SK-N-SH (cell line): Measurements from ENCODE around the gene DGKD. TPM values are rescaled to one million over a fixed set of nuclear protein-coding genes. Genes with fewer than 3 reads are reported as not detected.

Experiments used
- CTCF ChIA-PET: fragments of 300-600, 350-600 bp; formaldehyde crosslinking; extraction: SDS; loops from one replicate; lab custom pipeline; 2021; lab: Yijun Ruan, JAX
- POLR2A ChIA-PET: fragments of 350-600 bp; sonication (Branson Sonifier 250); formaldehyde crosslinking; extraction: SDS; loops from one replicate; lab custom pipeline; 2020; ENCODE audit warnings: antibody characterized with exemption, inconsistent platforms; lab: Yijun Ruan, JAX
- DNase-seq: peaks from one replicate; pipeline ENCODE4 v3.0.0; 2012
- H2AFZ ChIP-seq: fragments of 200-600 bp; sonication (generic); 2 replicates; pipeline ENCODE4 v1.8.1; 2016; ENCODE audit warnings: antibody characterized with exemption, mild to moderate bottlenecking, low read depth
- H3F3A ChIP-seq: fragments of 200-600 bp; sonication (generic); replicated peaks from 2 replicates; pipeline ENCODE3; 2016; ENCODE audit warnings: antibody characterized with exemption, mild to moderate bottlenecking; ENCODE audit not compliant: insufficient read depth
- H3K27ac ChIP-seq, 2 experiments: fragments of 200-500 bp in 1 of 2; fragments of 200-600 bp in 1 of 2; sonication (Bioruptor generic) in 1 of 2; sonication (generic), shearing (Covaris generic) in 1 of 2; 2 replicates each; pipeline versions ENCODE4 v1.5.1 to v1.6.1; 2014 to 2016; ENCODE audit warnings: low read depth in 2 of 2, inconsistent platforms in 1 of 2, low read length in 1 of 2, mild to moderate bottlenecking in 1 of 2, mixed read lengths in 1 of 2
- H3K27me3 ChIP-seq: fragments of 200-600 bp; sonication (generic), shearing (Covaris generic); 2 replicates; pipeline ENCODE4 v1.6.1; 2016; ENCODE audit warnings: mixed run types; ENCODE audit not compliant: insufficient read depth
- H3K36me3 ChIP-seq, 2 experiments: fragments of 200-500 bp in 1 of 2; fragments of 200-600 bp in 1 of 2; sonication (Bioruptor generic) in 1 of 2; sonication (generic) in 1 of 2; replicated peaks in 1 of 2; 2 replicates each; pipeline versions ENCODE3 to v1.5.1; 2014 to 2016; ENCODE audit warnings: low read length in 1 of 2, mild to moderate bottlenecking in 1 of 2; ENCODE audit not compliant: insufficient read depth in 2 of 2, control insufficient read depth in 1 of 2
- H3K4me1 ChIP-seq, 2 experiments: fragments of 200-500 bp in 1 of 2; fragments of 200-600 bp in 1 of 2; sonication (Bioruptor generic) in 1 of 2; sonication (generic), shearing (Covaris generic) in 1 of 2; 2 replicates each; pipeline versions ENCODE4 v1.5.1 to v1.6.1; 2014 to 2016; ENCODE audit warnings: low read depth in 1 of 2, low read length in 1 of 2, mixed run types in 1 of 2; ENCODE audit not compliant: insufficient read depth in 2 of 2, control insufficient read depth in 1 of 2
- H3K4me2 ChIP-seq: fragments of 200-600 bp; sonication (generic), shearing (Covaris generic); 2 replicates; pipeline ENCODE4 v1.6.1; 2017; ENCODE audit warnings: mixed run types
- H3K4me3 ChIP-seq, 2 experiments: fragments of 200-500 bp in 1 of 2; fragments of 200-600 bp in 1 of 2; sonication (Bioruptor generic) in 1 of 2; sonication (generic), shearing (Covaris generic) in 1 of 2; 2 replicates each; pipeline versions ENCODE4 v1.5.1 to v1.8.1; 2014 to 2016; ENCODE audit warnings: low read depth in 2 of 2, inconsistent platforms in 1 of 2, low read length in 1 of 2, mild to moderate bottlenecking in 1 of 2, mixed read lengths in 1 of 2, moderate library complexity in 1 of 2
- H3K79me2 ChIP-seq: fragments of 200-600 bp; sonication (generic); 2 replicates; pipeline ENCODE4 v1.8.1; 2017; ENCODE audit warnings: mild to moderate bottlenecking; ENCODE audit not compliant: insufficient read depth
- H3K9ac ChIP-seq: fragments of 200-600 bp; sonication (generic); 2 replicates; pipeline ENCODE4 v1.6.1; 2017; ENCODE audit warnings: mixed run types
- H3K9me2 ChIP-seq: fragments of 200-600 bp; sonication (generic); 2 replicates; pipeline ENCODE4 v1.6.1; 2017; ENCODE audit warnings: mixed run types
- H3K9me3 ChIP-seq: fragments of 200-600 bp; sonication (generic); 2 replicates; pipeline ENCODE4 v1.6.1; 2017; ENCODE audit warnings: mixed run types, mild to moderate bottlenecking, moderate library complexity
- H4K20me1 ChIP-seq: fragments of 200-600 bp; sonication (generic); 2 replicates; pipeline ENCODE4 v1.6.1; 2017; ENCODE audit warnings: mild to moderate bottlenecking, mixed run types; ENCODE audit not compliant: insufficient read depth
- ELF1 ChIP-seq: IDR thresholded peaks from 2 replicates; pipeline ENCODE4 v1.4.0; 2012
- EP300 ChIP-seq, 2 experiments: IDR thresholded peaks; 2 replicates each; pipeline versions ENCODE4 v1.4.0 to v1.6.1; 2012; ENCODE audit warnings: borderline replicate concordance in 1 of 2, low read depth in 1 of 2, low read length in 1 of 2
- FOXM1 ChIP-seq: IDR thresholded peaks from 2 replicates; pipeline ENCODE4 v1.4.0; 2012; ENCODE audit warnings: low read depth, mild to moderate bottlenecking
- GABPA ChIP-seq: IDR thresholded peaks from 2 replicates; pipeline ENCODE4 v1.4.0; 2012; ENCODE audit warnings: low read depth, mild to moderate bottlenecking
- JUND ChIP-seq: IDR thresholded peaks from 2 replicates; pipeline ENCODE4 v1.4.0; 2012
- POLR2AphosphoS5 ChIP-seq: IDR thresholded peaks from 2 replicates; pipeline ENCODE4 v1.6.1; 2012; ENCODE audit warnings: low read depth, low read length
- REST ChIP-seq: IDR thresholded peaks from 2 replicates; pipeline ENCODE4 v1.6.1; 2012; ENCODE audit warnings: mild to moderate bottlenecking, low read depth, low read length, moderate library complexity
- RFX5 ChIP-seq: IDR thresholded peaks from 2 replicates; pipeline ENCODE4 v1.6.1; 2012; ENCODE audit warnings: mild to moderate bottlenecking, improper control_type of control experiment, low read length
- TAF1 ChIP-seq: IDR thresholded peaks from 2 replicates; pipeline ENCODE4 v1.6.1; 2012; ENCODE audit warnings: low read depth, mild to moderate bottlenecking, low read length, moderate library complexity, borderline replicate concordance
- USF2 ChIP-seq: fragments of 150-350 bp; IDR thresholded peaks from 2 replicates; pipeline ENCODE4 v1.6.1; 2017; ENCODE audit warnings: antibody characterized with exemption, low read length, low read depth, borderline replicate concordance
- WGBS: methylation state at CpG from one replicate; pipeline ENCODE4 v1.1.6; 2017; ENCODE audit warnings: low lambda C conversion rate; 5-methylcytosine and 5-hydroxymethylcytosine counted together
- polyA plus RNA-seq, 3 experiments: library from polyadenylated mRNA; depleted of rRNA; stranded (reverse); fragments of >200 nt; gene quantifications; 2 replicates each; pipeline ENCODE4 v1.2.3, GENCODE V29; 2012
- TF ChIP-seq, protein P1 (sequence below): IDR thresholded peaks from 2 replicates; pipeline ENCODE4 v1.4.0; 2012; ENCODE audit warnings: low read depth
- TF ChIP-seq, protein P2 (sequence below): fragments of 150-350 bp; IDR thresholded peaks from 2 replicates; pipeline ENCODE4 v1.6.1; 2016; ENCODE audit warnings: mild to moderate bottlenecking, low read depth, low read length

Gene DGKD
- polyA plus RNA-seq, 1 of the 3 experiments (the other 2 are of a cell fraction): 21.7 TPM

GRCh38 chr2:233492751-233493150, 138.5 kb downstream of the DGKD start:
- Histone ChIP-seq H3K79me2 (no peaks in the 10 kb centered on the region), H3K9me3 (no peaks in the 10 kb centered on the region), H3K4me3 (no peak overlapping the region), H4K20me1 (no peaks in the 10 kb centered on the region), H3K27me3 (no peaks in the 10 kb centered on the region), H3K36me3 (peaks cover 32 to 47% of the 10 kb centered on the region in 2 experiments), H3K9me2 (no peaks in the 10 kb centered on the region), H3K4me2 (no peak overlapping the region), H3K9ac (no peak overlapping the region), H3K27ac (no peak overlapping the region), H2AFZ (no peak overlapping the region), H3K4me1 (peaks cover under 1 to 16% of the 10 kb centered on the region in 2 experiments; a peak in 3 of 4 replicates), H3F3A (peaks cover 25% of the 10 kb centered on the region)
- ChIA-PET CTCF (no interaction called here), POLR2A (no interaction called here)
- TF ChIP-seq GABPA (no peak), RFX5 (no peak), USF2 (no peak), REST (no peak), JUND (no peak), FOXM1 (no peak), TAF1 (no peak), POLR2AphosphoS5 (no peak), EP300 (IDR thresholded peaks at IDR 0.05; ENCODE audit: borderline replicate concordance in 1 of 2, low read depth in 1 of 2, low read length in 1 of 2) (no peak), ELF1 (no peak)
- TF ChIP-seq, protein P1, sequence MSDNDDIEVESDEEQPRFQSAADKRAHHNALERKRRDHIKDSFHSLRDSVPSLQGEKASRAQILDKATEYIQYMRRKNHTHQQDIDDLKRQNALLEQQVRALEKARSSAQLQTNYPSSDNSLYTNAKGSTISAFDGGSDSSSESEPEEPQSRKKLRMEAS: no peak
- TF ChIP-seq, protein P2, sequence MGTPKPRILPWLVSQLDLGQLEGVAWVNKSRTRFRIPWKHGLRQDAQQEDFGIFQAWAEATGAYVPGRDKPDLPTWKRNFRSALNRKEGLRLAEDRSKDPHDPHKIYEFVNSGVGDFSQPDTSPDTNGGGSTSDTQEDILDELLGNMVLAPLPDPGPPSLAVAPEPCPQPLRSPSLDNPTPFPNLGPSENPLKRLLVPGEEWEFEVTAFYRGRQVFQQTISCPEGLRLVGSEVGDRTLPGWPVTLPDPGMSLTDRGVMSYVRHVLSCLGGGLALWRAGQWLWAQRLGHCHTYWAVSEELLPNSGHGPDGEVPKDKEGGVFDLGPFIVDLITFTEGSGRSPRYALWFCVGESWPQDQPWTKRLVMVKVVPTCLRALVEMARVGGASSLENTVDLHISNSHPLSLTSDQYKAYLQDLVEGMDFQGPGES: no peak
- DNase-seq: no peak
- WGBS: 96% methylated on average over 4 of the region's 4 CpGs
